ENCODE measurements around the gene CAV1. TPM values are rescaled to one million over a fixed set of nuclear protein-coding genes. Genes with fewer than 3 reads are reported as not detected.

Gene CAV1
- total RNA-seq, 3 donors from 2014 or later: 0.48 to 1.2 (median 1.1) TPM

GRCh38 chr7:116516324-116516723 is 8.5 kb upstream of the CAV1 start:
- H3K36me3 Mint-ChIP-seq (ENCODE audit: insufficient read depth): no peaks in the 10 kb centered on the region
- H3K27me3 Mint-ChIP-seq (ENCODE audit: low read depth): peaks cover 37% of the 10 kb centered on the region
- no peak overlapping the region for H3K4me3 Mint-ChIP-seq
- ATAC-seq (no peak), DNase-seq (no peak)
- H3K9me3 Mint-ChIP-seq: no peaks in the 10 kb centered on the region
- peaks cover 16% of the 10 kb centered on the region for H3K4me1 Mint-ChIP-seq (ENCODE audit: low read depth)

- Mint-ChIP-seq H3K9me3 (no peaks in the 10 kb centered on the region), H3K36me3 (ENCODE audit: insufficient read depth) (no peaks in the 10 kb centered on the region), H3K4me3 (no peak overlapping the region), H3K27me3 (ENCODE audit: low read depth) (peaks cover 44% of the 10 kb centered on the region), H3K4me1 (ENCODE audit: low read depth) (peaks cover 3% of the 10 kb centered on the region)
- DNase-seq (no peak), ATAC-seq (no peak)
Observed at GRCh38 chr7:116517626-116518025, 7.2 kb upstream of the CAV1 start.

GRCh38 chr7:116518961-116519360 is 5.9 kb upstream of the CAV1 start:
- Mint-ChIP-seq H3K4me1 (ENCODE audit: low read depth) (no peaks in the 10 kb centered on the region), H3K27me3 (ENCODE audit: low read depth) (peaks cover 48% of the 10 kb centered on the region), H3K9me3 (no peaks in the 10 kb centered on the region), H3K36me3 (ENCODE audit: insufficient read depth) (no peaks in the 10 kb centered on the region), H3K4me3 (no peak overlapping the region)
- no peak for DNase-seq
- ATAC-seq: no peak

GRCh38 chr7:116521046-116521664 is 3.7 kb upstream of the CAV1 start:
- ATAC-seq (no peak), DNase-seq (no peak)
- Mint-ChIP-seq H3K9me3 (no peaks in the 10 kb centered on the region), H3K4me1 (ENCODE audit: low read depth) (peaks cover 14% of the 10 kb centered on the region), H3K36me3 (ENCODE audit: insufficient read depth) (no peaks in the 10 kb centered on the region), H3K27me3 (ENCODE audit: low read depth) (peaks cover 62% of the 10 kb centered on the region), H3K4me3 (no peak overlapping the region)

- no peak for ATAC-seq
- Mint-ChIP-seq H3K4me3 (no peak overlapping the region), H3K4me1 (ENCODE audit: low read depth) (peaks cover 22% of the 10 kb centered on the region), H3K9me3 (no peaks in the 10 kb centered on the region), H3K27me3 (ENCODE audit: low read depth) (peaks cover 70% of the 10 kb centered on the region), H3K36me3 (ENCODE audit: insufficient read depth) (no peaks in the 10 kb centered on the region)
- DNase-seq: no peak
Observed at GRCh38 chr7:116522247-116522646, 2.6 kb upstream of the CAV1 start.

- ATAC-seq (no peak), DNase-seq (no peak)
- peaks cover 82% of the 10 kb centered on the region for H3K27me3 Mint-ChIP-seq (ENCODE audit: low read depth)
- H3K4me1 Mint-ChIP-seq (ENCODE audit: low read depth): peaks cover 22% of the 10 kb centered on the region
- H3K36me3 Mint-ChIP-seq (ENCODE audit: insufficient read depth): no peaks in the 10 kb centered on the region
- peak overlapping the region; percentile 83 for H3K4me3 Mint-ChIP-seq
- H3K9me3 Mint-ChIP-seq: no peaks in the 10 kb centered on the region
Observed at GRCh38 chr7:116524221-116524608, 621 bp upstream of the CAV1 start.

- peak; percentile 55 to 57 for ATAC-seq
- no peaks in the 10 kb centered on the region for H3K9me3 Mint-ChIP-seq
- H3K4me1 Mint-ChIP-seq (ENCODE audit: low read depth): peaks cover 22% of the 10 kb centered on the region
- peak overlapping the region; percentile 83 for H3K4me3 Mint-ChIP-seq
- H3K27me3 Mint-ChIP-seq (ENCODE audit: low read depth): peaks cover 76% of the 10 kb centered on the region
- peak; percentile 12 for DNase-seq
- H3K36me3 Mint-ChIP-seq (ENCODE audit: insufficient read depth): no peaks in the 10 kb centered on the region
Observed at GRCh38 chr7:116525298-116525912, 569 bp downstream of the CAV1 start.

- H3K27me3 Mint-ChIP-seq (ENCODE audit: low read depth): peaks cover 75% of the 10 kb centered on the region
- H3K9me3 Mint-ChIP-seq: no peaks in the 10 kb centered on the region
- peak; percentile 48 for DNase-seq
- H3K36me3 Mint-ChIP-seq (ENCODE audit: insufficient read depth): no peaks in the 10 kb centered on the region
- H3K4me3 Mint-ChIP-seq: peak overlapping the region; percentile 83
- H3K4me1 Mint-ChIP-seq (ENCODE audit: low read depth): peaks cover 22% of the 10 kb centered on the region
- peak; percentile 91 for ATAC-seq
Observed at GRCh38 chr7:116525913-116526861, 1.4 kb downstream of the CAV1 start.

GRCh38 chr7:116526897-116527296 is 2.1 kb downstream of the CAV1 start:
- ATAC-seq: no peak
- H3K36me3 Mint-ChIP-seq (ENCODE audit: insufficient read depth): no peaks in the 10 kb centered on the region
- no peaks in the 10 kb centered on the region for H3K9me3 Mint-ChIP-seq
- peak overlapping the region; percentile 74 for H3K4me3 Mint-ChIP-seq
- peaks cover 22% of the 10 kb centered on the region for H3K4me1 Mint-ChIP-seq (ENCODE audit: low read depth)
- H3K27me3 Mint-ChIP-seq (ENCODE audit: low read depth): peaks cover 72% of the 10 kb centered on the region
- no peak for DNase-seq

- peaks cover 22% of the 10 kb centered on the region for H3K4me1 Mint-ChIP-seq (ENCODE audit: low read depth)
- H3K36me3 Mint-ChIP-seq (ENCODE audit: insufficient read depth): no peaks in the 10 kb centered on the region
- H3K9me3 Mint-ChIP-seq: no peaks in the 10 kb centered on the region
- DNase-seq (no peak), ATAC-seq (no peak)
- peaks cover 70% of the 10 kb centered on the region for H3K27me3 Mint-ChIP-seq (ENCODE audit: low read depth)
- H3K4me3 Mint-ChIP-seq: no peak overlapping the region
Observed at GRCh38 chr7:116527521-116527920, 2.7 kb downstream of the CAV1 start.

- Mint-ChIP-seq H3K27me3 (ENCODE audit: low read depth) (peaks cover 67% of the 10 kb centered on the region), H3K4me1 (ENCODE audit: low read depth) (peaks cover 22% of the 10 kb centered on the region), H3K9me3 (no peaks in the 10 kb centered on the region), H3K4me3 (no peak overlapping the region), H3K36me3 (ENCODE audit: insufficient read depth) (no peaks in the 10 kb centered on the region)
- ATAC-seq: no peak
- DNase-seq: no peak
Observed at GRCh38 chr7:116528008-116528789, 3.4 kb downstream of the CAV1 start.

- no peaks in the 10 kb centered on the region for H3K9me3 Mint-ChIP-seq
- no peak for DNase-seq
- ATAC-seq: no peak
- peaks cover 22% of the 10 kb centered on the region for H3K4me1 Mint-ChIP-seq (ENCODE audit: low read depth)
- no peaks in the 10 kb centered on the region for H3K36me3 Mint-ChIP-seq (ENCODE audit: insufficient read depth)
- H3K27me3 Mint-ChIP-seq (ENCODE audit: low read depth): peaks cover 57% of the 10 kb centered on the region
- no peak overlapping the region for H3K4me3 Mint-ChIP-seq
Observed at GRCh38 chr7:116529250-116529649, 4.4 kb downstream of the CAV1 start.

GRCh38 chr7:116530107-116530820 is 5.4 kb downstream of the CAV1 start:
- no peaks in the 10 kb centered on the region for H3K9me3 Mint-ChIP-seq
- DNase-seq (no peak), ATAC-seq (no peak)
- no peak overlapping the region for H3K4me3 Mint-ChIP-seq
- peaks cover 14% of the 10 kb centered on the region for H3K4me1 Mint-ChIP-seq (ENCODE audit: low read depth)
- H3K36me3 Mint-ChIP-seq (ENCODE audit: insufficient read depth): no peaks in the 10 kb centered on the region
- H3K27me3 Mint-ChIP-seq (ENCODE audit: low read depth): peaks cover 48% of the 10 kb centered on the region

Measured in activated T-cell treated with anti-CD3 and anti-CD28 coated beads, Interleukin-2, amount 50 U/mL, for 4 hours (primary cell).